HepG2 (cell line): ENCODE results near the gene SENP5. TPM values are rescaled to one million over a fixed set of nuclear protein-coding genes. Genes with fewer than 3 reads are reported as not detected.
A peak's percentile ranks its signal among the peaks of the same experiment; 100 is the strongest.

Experiments used
- FOXA1 ChIP-seq, 2 experiments: fragments of 450-650 bp in 1 of 2; sonication (generic) in 1 of 2; formaldehyde crosslinking in 1 of 2; IDR thresholded peaks; 2 replicates each; pipeline versions ENCODE4 v1.4.0 to v1.6.1; 2016 to 2020; ENCODE audit warnings: missing genetic modification reagents in 1 of 2
- FOXK1 ChIP-seq: sonication (generic); formaldehyde crosslinking; IDR thresholded peaks from 2 replicates; pipeline ENCODE4 v1.4.0; 2020; ENCODE audit warnings: low read depth, missing genetic modification reagents, borderline replicate concordance
- HOMEZ ChIP-seq: IDR thresholded peaks from 2 replicates; pipeline ENCODE4 v1.6.1; 2016; ENCODE audit warnings: low read depth
- KDM6A ChIP-seq: IDR thresholded peaks from 2 replicates; pipeline ENCODE4 v1.6.1; 2016; ENCODE audit warnings: low read depth
- PHF8 ChIP-seq: sonication (generic); formaldehyde crosslinking; IDR thresholded peaks from 2 replicates; pipeline ENCODE4 v1.5.0; 2020; ENCODE audit warnings: missing genetic modification reagents
- POGZ ChIP-seq: sonication (generic); formaldehyde crosslinking; IDR thresholded peaks from 2 replicates; pipeline ENCODE4 v1.4.0; 2020; ENCODE audit warnings: mild to moderate bottlenecking, missing genetic modification reagents
- RARA ChIP-seq: IDR thresholded peaks from 2 replicates; pipeline ENCODE4 v1.6.1; 2016; ENCODE audit warnings: missing genetic modification reagents, missing compliant biosample characterization
- WIZ ChIP-seq: sonication (generic); formaldehyde crosslinking; IDR thresholded peaks from 2 replicates; pipeline ENCODE4 v1.5.1; 2020; ENCODE audit warnings: mild to moderate bottlenecking, missing genetic modification reagents
- ZBTB38 ChIP-seq: sonication (generic); formaldehyde crosslinking; IDR thresholded peaks from 2 replicates; pipeline ENCODE4 v1.5.1; 2020; ENCODE audit warnings: mild to moderate bottlenecking, missing genetic modification reagents
- ZBTB40 ChIP-seq, 2 experiments: fragments of 450-650 bp in 1 of 2; sonication (generic) in 1 of 2; formaldehyde crosslinking in 1 of 2; IDR thresholded peaks; 2 replicates each; pipeline versions ENCODE4 v1.6.1 to v1.8.0; 2016 to 2022; ENCODE audit warnings: antibody characterized with exemption in 1 of 2, mild to moderate bottlenecking in 1 of 2, missing genetic modification reagents in 1 of 2
- ZMYM4 ChIP-seq: sonication (generic); formaldehyde crosslinking; IDR thresholded peaks from 2 replicates; pipeline ENCODE4 v1.8.1; 2023; ENCODE audit warnings: mild to moderate bottlenecking, missing genetic modification reagents
- ZNF383 ChIP-seq: sonication (generic); formaldehyde crosslinking; IDR thresholded peaks from 2 replicates; pipeline ENCODE4 v1.4.0; 2020; ENCODE audit warnings: missing genetic modification reagents, mild to moderate bottlenecking, borderline replicate concordance
- ZNF414 ChIP-seq: sonication (generic); formaldehyde crosslinking; IDR thresholded peaks from 2 replicates; pipeline ENCODE4 v1.5.0; 2020; ENCODE audit warnings: missing genetic modification reagents
- ZNF501 ChIP-seq: sonication (generic); formaldehyde crosslinking; IDR thresholded peaks from 2 replicates; pipeline ENCODE4 v1.5.1; 2020; ENCODE audit warnings: mild to moderate bottlenecking, moderate library complexity, missing genetic modification reagents
- polyA plus RNA-seq, 8 experiments: library from polyadenylated mRNA; depleted of rRNA in 3 of 8; stranded (reverse) in 7 of 8; unstranded in 1 of 8; fragments of >200 nt; fragmentation: Illumina TruSeq in 4 of 8; extraction: Trizol in 4 of 8; gene quantifications; 2 replicates each; pipeline versions ENCODE4 v1.2.1 to v1.2.3, GENCODE V29; 2011 to 2016; ENCODE audit warnings: low read depth in 4 of 8, missing spikeins in 1 of 8, mixed read lengths in 1 of 8; ENCODE audit not compliant: insufficient read depth in 1 of 8
- total RNA-seq, 5 experiments: library from RNA; depleted of rRNA; stranded (reverse); fragments of >200 nt; fragmentation: Illumina TruSeq; extraction: Trizol; gene quantifications; 2 replicates each; pipeline ENCODE4 v1.2.3, GENCODE V29; 2016; ENCODE audit warnings: low read depth in 1 of 5

The SENP5 gene
- total and polyA plus RNA-seq, 2 of the 13 experiments (the other 11 are each of a cell fraction or from before 2014, with no cell fraction given): 17.6 to 30.9 TPM

- no peak for TF ChIP-seq ZNF383 (CRISPR knock-in tag)
- TF ChIP-seq ZMYM4 (CRISPR knock-in tag): peak; percentile 88
- 0 out of 2 replicates have a peak, but pooled peaks have one; percentile 33 for TF ChIP-seq WIZ (CRISPR knock-in tag)
- TF ChIP-seq ZBTB38 (CRISPR knock-in tag): 0 out of 2 replicates have a peak, but pooled peaks have one; percentile 41
- 0 out of 2 replicates have a peak, but pooled peaks have one; percentile 41 for TF ChIP-seq ZNF414 (CRISPR knock-in tag)
- 0 out of 2 replicates have a peak, but pooled peaks have one; percentile 30 for TF ChIP-seq FOXA1 (IDR thresholded peaks at IDR 0.05)
- peak; percentile 91 for TF ChIP-seq FOXA1 (CRISPR knock-in tag; IDR thresholded peaks at IDR 0.05)
- 0 out of 2 replicates have a peak, but pooled peaks have one; percentile 37 for TF ChIP-seq ZNF501
- TF ChIP-seq FOXK1: peak; percentile 49; the same call in 1 of the 2 replicates
- TF ChIP-seq PHF8 (CRISPR knock-in tag): 0 out of 2 replicates have a peak, but pooled peaks have one; percentile 25
- TF ChIP-seq POGZ: peak; percentile 85
- peak; percentile 90 for TF ChIP-seq RARA (CRISPR knock-in tag)
- TF ChIP-seq ZBTB40 (IDR thresholded peaks at IDR 0.05): no peak
- no peak for TF ChIP-seq ZBTB40 (CRISPR knock-in tag; IDR thresholded peaks at IDR 0.05)
- TF ChIP-seq HOMEZ (CRISPR knock-in tag): peak; percentile 73; the same call in 1 of the 2 replicates
- peak; percentile 93 for TF ChIP-seq KDM6A (CRISPR knock-in tag)
Observed at GRCh38 chr3:196981657-196982056, 113.9 kb downstream of the SENP5 start (continued).
